Sigmoid colon (tissue), 7 donors: Measurements from ENCODE around the gene CPEB1. TPM values are rescaled to one million over a fixed set of nuclear protein-coding genes. Genes with fewer than 3 reads are reported as not detected.
"Not testable (repeated sequence)": the region's sequence is repeated elsewhere in the genome, so short reads cannot be mapped to it uniquely, and the experiment has no call there.

Source experiments
- DNase-seq: peaks from one replicate; pipeline ENCODE4 v3.0.0-alpha.2; 2019
- H3K27ac ChIP-seq, 4 donors: fragments of 200-600 bp; sonication (generic); one replicate each; pipeline ENCODE4 v1.5.1; 2016 to 2019; ENCODE audit warnings: mild to moderate bottlenecking in 1 of 4
- H3K27me3 ChIP-seq, 3 donors: fragments of 200-600 bp; sonication (generic); one replicate each; pipeline ENCODE4 v1.5.1; 2019; ENCODE audit warnings: mild to moderate bottlenecking in 1 of 3
- H3K36me3 ChIP-seq, 4 donors: fragments of 200-600 bp; sonication (generic); one replicate each; pipeline ENCODE4 v1.5.1; 2016 to 2019
- H3K4me1 ChIP-seq, 4 donors: fragments of 200-600 bp; sonication (generic); one replicate each; pipeline ENCODE4 v1.5.1; 2017 to 2019
- H3K4me3 ChIP-seq, 4 donors: fragments of 200-600 bp; sonication (generic); one replicate each; pipeline ENCODE4 v1.5.1; 2017 to 2019; ENCODE audit warnings: mild to moderate bottlenecking in 2 of 4, moderate library complexity in 1 of 4
- H3K9me3 ChIP-seq, 4 donors: fragments of 200-600 bp in 3 of 4; sonication (generic) in 3 of 4; one replicate each; pipeline versions ENCODE4 v1.5.1 to v1.6.1; 2013 to 2019
- EP300 ChIP-seq, 4 donors: sonication (generic); formaldehyde crosslinking; IDR thresholded peaks; one replicate each; pipeline ENCODE4 v1.6.1; 2017; ENCODE audit warnings: antibody characterized with exemption in 4 of 4
- POLR2A ChIP-seq, 2 donors: fragments of 450-650 bp; IDR thresholded peaks; one replicate each; pipeline ENCODE4 v1.6.1; 2016; ENCODE audit warnings: antibody characterized with exemption in 2 of 2, mild to moderate bottlenecking in 2 of 2, moderate library complexity in 2 of 2
- POLR2AphosphoS5 ChIP-seq, 4 donors: sonication (generic); formaldehyde crosslinking; IDR thresholded peaks; one replicate each; pipeline ENCODE4 v1.6.1; 2017; ENCODE audit warnings: antibody characterized with exemption in 4 of 4
- WGBS, 2 donors: extraction: QIAGEN DNeasy Blood & Tissue Kit; methylation state at CpG; one replicate each; pipeline ENCODE4 v1.1.7; 2013; 5-methylcytosine and 5-hydroxymethylcytosine counted together
- intact Hi-C: fragments of 100-400 bp; cut with DNase I; formaldehyde crosslinking; loops from one replicate; pipeline ENCODE4 v1.15.1; 2023
- polyA plus RNA-seq, 3 donors: library from polyadenylated mRNA; stranded (reverse); fragments of 200-250 nt; gene quantifications; one replicate each; pipeline ENCODE4 v1.2.3, GENCODE V29; 2013
- total RNA-seq, 4 donors: library from RNA; depleted of rRNA; stranded (reverse); fragments of >200 nt; gene quantifications; one replicate each; pipeline ENCODE4 v1.1.0, GENCODE V29; 2016
- TF ChIP-seq, protein P1 (sequence below), 4 experiments: fragments of 450-650 bp in 3 of 4; fragments of 200-600 bp in 1 of 4; IDR thresholded peaks; one replicate each; pipeline ENCODE4 v1.5.1; 2016 to 2019; ENCODE audit warnings: antibody characterized with exemption in 4 of 4, mild to moderate bottlenecking in 3 of 4, moderate library complexity in 2 of 4
- donor health status: healthy with polysubstance abuse.
- donor health status: Bipolar disorder and iron deficiency.
- donor health status: healthy.

CPEB1 gene
- total and polyA plus RNA-seq, 7 donors, result 1.2 to 13.2 (median 9.7) TPM; not detected in 1

DNA sequence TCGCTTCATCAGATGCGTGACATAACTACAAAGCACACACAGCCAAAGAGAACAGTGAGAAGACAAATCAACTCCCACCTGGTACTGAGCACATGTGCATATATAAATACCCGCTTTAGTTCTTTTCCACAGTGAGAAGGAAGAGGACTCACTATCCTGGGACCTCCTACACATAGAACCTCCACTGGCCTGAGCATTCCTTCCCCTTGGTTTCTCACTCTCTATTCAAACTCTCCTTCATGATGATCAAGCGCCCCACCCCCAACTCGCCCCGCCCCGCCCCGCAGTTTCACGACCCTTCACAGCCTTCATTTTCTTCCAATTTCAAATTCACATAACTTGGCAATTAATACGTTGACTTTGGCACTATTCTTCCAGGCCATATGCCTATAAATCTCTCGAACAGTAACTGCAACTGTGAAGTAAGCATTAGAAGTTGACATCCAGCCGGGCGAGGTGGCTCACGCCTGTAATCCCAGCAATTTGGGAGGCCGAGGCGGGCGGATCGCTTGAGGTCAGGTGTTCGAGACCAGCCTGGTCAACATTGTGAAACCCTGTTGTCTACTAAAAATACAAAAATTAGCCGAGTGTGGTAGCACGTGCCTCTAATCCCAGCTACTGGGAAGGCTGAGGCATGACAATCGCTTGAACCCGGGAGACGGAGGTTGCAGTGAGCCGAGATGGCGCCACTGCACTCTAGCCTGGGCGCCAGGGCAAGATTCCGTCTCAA lies 108.0 kb downstream of the CPEB1 start:
- H3K4me3 ChIP-seq, result peak overlapping the region; percentile 64 to 77 (median 72)
- 11 to 20% methylated on average over 28 of the region's 28 CpGs for WGBS, 2 donors
- H3K9me3 ChIP-seq, result no peaks in the 10 kb centered on the region
- intact Hi-C loops, result loop anchor here (5.0 kb wide), 1 partner anchor 33 kb away; no protein-coding TSS in a partner anchor
- peak overlapping the region; percentile 85 to 93 (median 92) for H3K27ac ChIP-seq
- peaks cover 14 to 49% (median 31%) of the 10 kb centered on the region in 4 donors for H3K36me3 ChIP-seq
- no peaks in the 10 kb centered on the region for H3K27me3 ChIP-seq
- TF ChIP-seq POLR2A (IDR thresholded peaks at IDR 0.05) (no peak), EP300 (IDR thresholded peaks at IDR 0.05) (no peak), POLR2AphosphoS5 (IDR thresholded peaks at IDR 0.05) (no peak)
- TF ChIP-seq, protein P1, sequence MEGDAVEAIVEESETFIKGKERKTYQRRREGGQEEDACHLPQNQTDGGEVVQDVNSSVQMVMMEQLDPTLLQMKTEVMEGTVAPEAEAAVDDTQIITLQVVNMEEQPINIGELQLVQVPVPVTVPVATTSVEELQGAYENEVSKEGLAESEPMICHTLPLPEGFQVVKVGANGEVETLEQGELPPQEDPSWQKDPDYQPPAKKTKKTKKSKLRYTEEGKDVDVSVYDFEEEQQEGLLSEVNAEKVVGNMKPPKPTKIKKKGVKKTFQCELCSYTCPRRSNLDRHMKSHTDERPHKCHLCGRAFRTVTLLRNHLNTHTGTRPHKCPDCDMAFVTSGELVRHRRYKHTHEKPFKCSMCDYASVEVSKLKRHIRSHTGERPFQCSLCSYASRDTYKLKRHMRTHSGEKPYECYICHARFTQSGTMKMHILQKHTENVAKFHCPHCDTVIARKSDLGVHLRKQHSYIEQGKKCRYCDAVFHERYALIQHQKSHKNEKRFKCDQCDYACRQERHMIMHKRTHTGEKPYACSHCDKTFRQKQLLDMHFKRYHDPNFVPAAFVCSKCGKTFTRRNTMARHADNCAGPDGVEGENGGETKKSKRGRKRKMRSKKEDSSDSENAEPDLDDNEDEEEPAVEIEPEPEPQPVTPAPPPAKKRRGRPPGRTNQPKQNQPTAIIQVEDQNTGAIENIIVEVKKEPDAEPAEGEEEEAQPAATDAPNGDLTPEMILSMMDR (IDR thresholded peaks at IDR 0.05), result no peak
- H3K4me1 ChIP-seq, result peaks cover 0 to 30% (median 20%) of the 10 kb centered on the region in 4 donors
- DNase-seq, result no peak

DNA sequence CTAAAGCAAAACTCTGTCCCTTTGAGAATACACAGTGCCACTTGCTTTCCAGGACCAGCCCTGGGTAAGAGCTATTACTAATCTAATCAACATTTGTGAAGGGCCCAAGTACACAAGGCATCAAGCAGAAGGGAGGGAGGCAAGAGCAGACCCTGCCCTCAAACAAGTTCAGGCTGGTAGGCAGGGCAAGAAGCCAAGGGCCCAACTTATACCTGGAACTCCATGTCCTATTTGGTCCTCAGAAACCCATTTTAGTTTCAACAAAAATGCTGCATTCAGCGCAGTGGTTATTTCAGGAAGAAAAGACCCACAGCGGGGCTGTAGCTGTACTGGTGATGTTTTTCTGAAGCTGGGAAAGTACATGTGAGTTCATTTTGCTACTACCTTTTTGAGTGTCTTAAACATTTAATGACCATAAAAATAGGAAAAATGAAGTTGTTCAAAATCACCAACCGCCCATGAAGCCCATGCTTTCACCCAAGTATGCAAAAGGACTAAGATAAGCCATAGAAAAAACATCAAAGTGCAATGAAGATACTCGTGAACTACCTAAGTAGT lies 109.7 kb downstream of the CPEB1 start:
- intact Hi-C loops, result loop anchor here (5.0 kb wide), 1 partner anchor 35 kb away; no protein-coding TSS in a partner anchor
- DNase-seq, result no peak
- H3K36me3 ChIP-seq, result peaks cover 14 to 64% (median 33%) of the 10 kb centered on the region in 4 donors
- no peaks in the 10 kb centered on the region for H3K9me3 ChIP-seq
- H3K27me3 ChIP-seq, result no peaks in the 10 kb centered on the region
- H3K27ac ChIP-seq, result no peak overlapping the region
- peaks cover 0 to 30% (median 20%) of the 10 kb centered on the region in 4 donors for H3K4me1 ChIP-seq
- no peak for TF ChIP-seq EP300 (IDR thresholded peaks at IDR 0.05)
- TF ChIP-seq, protein P1 (IDR thresholded peaks at IDR 0.05), result no peak
- TF ChIP-seq POLR2A (IDR thresholded peaks at IDR 0.05), result no peak
- TF ChIP-seq POLR2AphosphoS5 (IDR thresholded peaks at IDR 0.05), result no peak
- WGBS, 2 donors, result 72 to 75% methylated on average over 4 of the region's 4 CpGs
- no peak overlapping the region for H3K4me3 ChIP-seq

DNA sequence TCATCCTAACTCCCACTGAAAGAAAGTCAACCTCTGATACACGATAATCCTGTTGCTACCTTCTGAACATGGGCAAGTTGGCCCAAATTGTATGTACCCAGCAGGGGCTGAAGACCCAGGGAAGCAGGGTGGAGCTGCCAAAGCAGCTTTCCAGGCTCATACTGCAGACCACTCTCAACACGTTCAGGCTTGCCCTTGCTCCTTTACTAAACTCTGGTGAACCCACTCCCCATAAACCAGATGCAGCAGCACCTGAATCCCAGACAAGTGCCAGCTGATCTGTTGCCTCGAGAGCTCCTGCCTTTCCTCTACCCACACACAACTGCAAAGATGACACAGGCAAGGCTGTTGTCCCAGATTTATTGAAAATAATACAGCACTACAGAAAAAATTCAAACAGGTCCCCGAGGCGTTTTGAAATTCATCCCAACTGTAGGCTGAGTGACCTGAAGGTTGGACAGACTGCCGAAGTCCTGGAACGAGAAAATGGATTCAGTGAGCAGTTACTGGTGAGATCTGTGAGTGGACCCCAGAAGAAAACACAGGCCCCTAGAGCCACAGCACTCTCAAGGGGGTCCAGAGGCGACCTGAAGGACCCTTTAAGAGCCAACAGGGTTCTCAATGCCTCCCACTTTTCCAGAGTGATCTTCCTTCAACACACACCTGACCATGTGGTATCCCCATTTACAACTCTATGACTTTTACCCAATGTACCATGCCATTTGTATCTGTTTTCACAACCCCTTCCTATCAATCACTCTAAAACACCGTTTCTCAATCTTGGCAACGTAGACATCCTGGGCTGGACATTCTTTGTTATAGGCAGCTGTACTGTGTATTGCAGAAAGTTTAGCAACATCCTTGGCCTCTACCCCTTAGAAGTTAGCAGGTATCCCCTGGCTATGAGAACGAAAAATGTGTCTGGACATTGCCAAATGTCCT lies 110.5 kb downstream of the CPEB1 start:
- intact Hi-C loops, result loop anchor here (5.0 kb wide), 1 partner anchor 36 kb away; no protein-coding TSS in a partner anchor
- Histone ChIP-seq H3K27me3 (no peaks in the 10 kb centered on the region), H3K4me1 (peaks cover 0 to 30% (median 20%) of the 10 kb centered on the region in 4 donors), H3K9me3 (no peaks in the 10 kb centered on the region), H3K36me3 (peaks cover 14 to 64% (median 33%) of the 10 kb centered on the region in 4 donors), H3K4me3 (no peak overlapping the region), H3K27ac (no peak overlapping the region)
- WGBS, 2 donors, result 64 to 77% methylated on average over 11 of the region's 11 CpGs
- TF ChIP-seq POLR2A (IDR thresholded peaks at IDR 0.05) (no peak), POLR2AphosphoS5 (IDR thresholded peaks at IDR 0.05) (no peak), EP300 (IDR thresholded peaks at IDR 0.05) (no peak)
- TF ChIP-seq, protein P1 (IDR thresholded peaks at IDR 0.05), result no peak
- DNase-seq, result no peak

DNA sequence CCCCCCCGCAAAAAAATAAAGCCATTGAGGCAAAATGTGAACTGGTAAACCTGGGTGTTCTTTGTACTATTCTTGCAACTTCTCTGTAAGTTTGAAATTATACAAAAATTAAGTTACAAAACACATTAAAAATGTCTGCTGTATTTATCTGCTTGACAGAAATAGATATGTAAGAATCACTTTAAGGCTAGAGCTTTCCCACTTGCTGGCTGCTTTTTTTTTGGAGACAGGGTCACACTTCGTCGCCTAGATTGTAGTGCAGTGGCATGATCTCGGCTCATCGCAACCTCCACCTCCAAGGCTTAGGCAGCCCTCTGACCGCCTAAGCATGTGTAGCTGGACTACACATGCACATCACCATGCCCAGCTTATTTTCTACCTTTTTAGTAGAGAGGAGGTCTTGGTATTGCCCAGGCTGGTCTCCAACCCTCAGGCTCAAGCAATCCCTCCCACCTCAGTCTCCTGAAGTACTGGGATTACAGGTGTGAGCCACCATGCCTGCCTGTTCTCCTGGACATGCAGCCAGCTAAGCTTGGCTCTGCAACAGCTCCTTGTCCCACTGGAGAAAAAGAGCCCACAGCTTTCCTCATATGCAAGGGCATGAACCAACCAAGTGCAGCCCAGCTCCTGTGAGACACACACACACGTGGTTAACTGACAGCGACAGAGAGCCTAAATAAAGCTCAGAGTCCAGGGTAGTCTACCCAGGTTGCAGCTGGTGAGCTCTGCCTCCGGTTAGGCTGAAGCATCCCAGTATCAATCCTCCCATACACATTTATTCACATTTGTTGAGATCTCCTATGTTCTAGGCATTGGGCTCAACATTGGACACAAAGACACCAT lies 111.4 kb downstream of the CPEB1 start:
- H3K9me3 ChIP-seq, result no peaks in the 10 kb centered on the region
- peaks cover 0 to 26% (median 16%) of the 10 kb centered on the region in 4 donors for H3K4me1 ChIP-seq
- H3K36me3 ChIP-seq, result peaks cover 14 to 64% (median 33%) of the 10 kb centered on the region in 4 donors
- DNase-seq, result no peak
- H3K27ac ChIP-seq, result no peak overlapping the region
- no peaks in the 10 kb centered on the region for H3K27me3 ChIP-seq
- no peak for TF ChIP-seq EP300 (IDR thresholded peaks at IDR 0.05)
- no peak for TF ChIP-seq POLR2AphosphoS5 (IDR thresholded peaks at IDR 0.05)
- no peak for TF ChIP-seq POLR2A (IDR thresholded peaks at IDR 0.05)
- TF ChIP-seq, protein P1 (IDR thresholded peaks at IDR 0.05), result no peak
- intact Hi-C loops, result loop anchor here (5.0 kb wide), 1 partner anchor 37 kb away; no protein-coding TSS in a partner anchor
- no peak overlapping the region for H3K4me3 ChIP-seq
- 72 to 79% methylated on average over 9 of the region's 9 CpGs for WGBS, 2 donors

DNA sequence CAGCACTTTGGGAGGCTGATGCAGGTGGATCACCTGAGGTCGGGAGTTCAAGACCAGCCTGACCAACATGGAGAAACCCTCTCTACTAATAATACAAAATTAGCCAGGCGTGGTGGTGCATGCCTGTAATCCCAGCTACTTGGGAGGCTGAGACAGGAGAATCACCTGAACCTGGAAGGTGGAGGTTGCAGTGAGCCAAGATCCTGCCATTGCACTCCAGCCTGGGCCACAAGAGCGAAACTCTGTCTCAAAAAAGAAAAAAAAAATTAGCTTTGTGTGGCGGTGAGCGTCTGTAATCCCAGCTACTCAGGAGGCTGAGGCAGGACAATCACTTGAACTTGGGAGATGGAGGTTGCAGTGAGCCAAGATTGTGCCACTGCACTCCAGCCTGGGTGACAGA lies 112.0 kb downstream of the CPEB1 start:
- not testable (repeated sequence) for H3K27ac ChIP-seq, H3K4me3 ChIP-seq, DNase-seq, H3K9me3 ChIP-seq, H3K27me3 ChIP-seq
- intact Hi-C loops, result loop anchor here (5.0 kb wide), 1 partner anchor 37 kb away; no protein-coding TSS in a partner anchor
- peaks cover 14 to 64% (median 33%) of the 10 kb centered on the region in 4 donors for H3K36me3 ChIP-seq
- peaks cover 0 to 33% (median 20%) of the 10 kb centered on the region in 4 donors for H3K4me1 ChIP-seq
- WGBS, 2 donors, result 96% methylated on average over 5 of the region's 5 CpGs

DNA sequence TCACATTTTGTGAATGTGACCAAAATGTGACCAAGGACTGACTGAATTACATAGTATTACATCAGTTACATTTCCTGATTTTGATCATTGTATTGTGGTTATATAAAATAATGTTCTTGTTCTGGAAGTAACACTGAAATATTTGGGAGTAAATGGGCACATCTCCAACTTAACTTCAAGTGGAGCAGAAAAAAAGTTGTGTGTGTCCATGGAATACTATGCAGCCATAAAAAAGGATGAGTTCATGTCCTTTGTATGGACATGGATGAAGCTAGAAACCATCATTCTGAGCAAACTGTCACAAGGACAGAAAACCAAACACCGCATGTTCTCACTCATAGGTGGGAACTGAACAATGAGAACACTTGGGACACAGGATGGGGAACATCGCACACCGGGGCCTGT lies 112.7 kb downstream of the CPEB1 start:
- H3K27me3 ChIP-seq, H3K4me3 ChIP-seq, DNase-seq, intact Hi-C loops, H3K9me3 ChIP-seq, H3K27ac ChIP-seq: not testable (repeated sequence)
- Histone ChIP-seq H3K36me3 (peaks cover 14 to 64% (median 33%) of the 10 kb centered on the region in 4 donors), H3K4me1 (peaks cover 0 to 34% (median 17%) of the 10 kb centered on the region in 4 donors)
- 95 to 98% methylated on average over 3 of the region's 3 CpGs for WGBS, 2 donors
